GM19193 (cell line): Measurements from ENCODE around the gene SSTR3.

ENCODE experiments used
- POLR2A ChIP-seq: IDR thresholded peaks from 4 replicates; pipeline ENCODE4 v1.6.1; 2011; ENCODE audit not compliant: insufficient read depth, insufficient read length; ENCODE audit errors: extremely low read depth

The SSTR3 gene

DNA sequence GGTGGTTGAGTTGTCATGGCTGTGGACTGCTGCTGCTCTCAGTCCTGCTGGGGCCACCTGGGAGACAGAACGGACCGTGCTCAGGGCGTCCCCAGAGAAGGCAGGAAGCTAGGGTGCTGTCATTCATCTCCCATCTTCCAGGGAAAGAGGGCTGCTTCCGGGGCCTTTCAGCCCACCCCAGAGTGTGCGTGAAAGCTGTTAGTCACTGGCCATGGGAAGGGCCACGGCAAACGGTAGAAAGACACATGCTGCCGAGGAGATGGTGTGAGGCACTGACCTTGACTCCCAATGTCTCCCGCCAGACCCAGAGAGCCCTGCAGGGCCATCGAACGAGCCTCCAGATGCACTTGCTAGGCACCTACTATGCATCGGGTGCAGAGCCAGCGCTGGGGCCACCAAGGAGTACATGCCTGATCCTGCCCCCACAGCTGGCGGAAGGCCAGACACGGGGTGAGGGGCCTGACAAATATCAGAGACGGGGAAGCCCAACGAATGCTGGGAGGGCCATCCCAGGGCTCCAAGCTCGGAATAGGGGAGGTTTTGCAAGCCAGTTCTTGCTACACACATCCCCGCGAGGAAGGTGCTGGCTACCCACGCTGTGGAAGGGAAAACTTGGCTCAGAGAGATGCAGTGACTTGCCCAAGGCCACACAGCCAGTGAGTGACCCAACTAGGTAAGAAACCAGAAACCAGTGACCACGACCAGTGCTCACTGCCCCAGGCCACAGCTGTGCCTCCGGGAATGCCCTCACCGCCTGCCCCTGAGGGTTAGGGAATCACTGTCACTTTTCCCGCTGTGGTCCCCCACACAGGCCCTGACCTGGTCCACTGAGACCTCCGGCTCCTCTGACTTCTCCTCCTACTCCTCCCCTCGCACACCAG lies 21.7 kb upstream of the SSTR3 start:
- no peak for TF ChIP-seq POLR2A

GRCh38 chr22:37232140-37232998 lies 20.1 kb upstream of the SSTR3 start:
- TF ChIP-seq POLR2A = no peak

DNA sequence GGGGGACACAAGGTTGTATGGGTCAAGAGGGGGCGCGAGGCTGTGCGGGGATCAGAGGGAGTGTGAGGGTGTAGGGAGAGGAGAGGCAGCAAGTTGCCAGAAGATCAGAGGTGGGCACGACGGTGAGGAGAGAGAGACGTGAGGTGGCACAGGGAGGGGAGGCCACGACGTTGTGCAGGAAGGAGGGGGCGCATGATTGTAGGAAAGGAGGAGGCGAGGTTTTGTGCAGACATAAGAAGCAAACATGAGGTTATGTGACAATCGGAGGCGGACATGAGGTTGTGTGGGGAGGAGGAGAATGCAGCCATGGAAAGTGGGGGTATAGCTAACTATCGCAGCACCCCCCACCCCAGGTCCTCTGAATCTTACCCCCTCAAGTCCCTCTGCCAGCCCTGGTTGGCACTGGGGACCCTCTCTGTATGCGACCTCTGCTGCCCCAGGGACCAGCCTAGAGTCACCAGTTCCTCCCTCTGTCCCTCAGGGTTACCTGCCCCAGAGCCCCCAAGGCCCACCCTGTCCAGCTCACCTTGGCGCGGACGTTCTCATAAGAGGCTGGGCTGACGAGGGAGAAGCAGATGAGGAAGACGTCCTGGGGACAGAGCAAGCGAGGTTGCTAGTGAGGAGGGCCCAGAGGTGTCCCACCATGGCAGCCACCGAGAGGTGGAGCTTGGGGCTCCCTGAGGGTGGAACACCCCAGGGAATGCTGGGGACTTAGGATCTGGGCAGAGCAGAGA lies 19.3 kb upstream of the SSTR3 start:
- no peak for TF ChIP-seq POLR2A

DNA sequence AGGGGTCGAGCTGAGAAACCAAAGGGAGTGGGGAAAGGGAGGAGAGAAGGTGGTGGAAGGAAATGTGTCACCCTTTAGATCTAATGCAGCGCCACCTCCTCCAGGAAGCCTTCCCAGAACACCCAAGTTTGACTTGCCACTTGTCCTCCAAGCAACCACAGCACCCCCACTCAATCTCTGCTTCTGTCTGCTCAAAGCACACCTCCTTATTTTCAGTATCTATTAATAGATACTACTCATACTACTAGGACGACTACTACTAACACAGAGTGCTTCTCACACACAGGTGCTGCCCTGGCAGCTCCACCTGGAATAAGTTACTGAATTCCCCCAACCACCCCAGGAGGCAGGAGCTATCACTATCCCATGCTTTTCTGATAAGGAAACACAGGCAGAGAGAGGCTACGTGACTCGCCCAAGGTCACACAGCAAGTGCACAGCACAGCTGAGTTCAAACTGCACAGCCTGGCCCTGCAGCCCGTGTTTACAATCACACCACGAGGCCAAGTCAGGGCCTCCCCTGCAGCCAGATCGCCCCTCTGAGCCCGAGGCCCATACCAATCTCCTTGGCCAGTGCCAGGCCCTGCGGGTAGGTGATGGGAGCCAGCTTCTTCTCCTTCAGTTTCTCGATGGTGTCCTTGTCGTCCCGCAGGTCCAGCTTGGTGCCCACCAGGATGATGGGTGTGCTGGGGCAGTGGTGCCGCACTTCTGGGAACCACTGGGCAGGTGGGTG lies 18.6 kb upstream of the SSTR3 start:
- TF ChIP-seq POLR2A = peak; percentile 25

GRCh38 chr22:37229805-37230672 lies 17.8 kb upstream of the SSTR3 start:
- TF ChIP-seq POLR2A = no peak

DNA sequence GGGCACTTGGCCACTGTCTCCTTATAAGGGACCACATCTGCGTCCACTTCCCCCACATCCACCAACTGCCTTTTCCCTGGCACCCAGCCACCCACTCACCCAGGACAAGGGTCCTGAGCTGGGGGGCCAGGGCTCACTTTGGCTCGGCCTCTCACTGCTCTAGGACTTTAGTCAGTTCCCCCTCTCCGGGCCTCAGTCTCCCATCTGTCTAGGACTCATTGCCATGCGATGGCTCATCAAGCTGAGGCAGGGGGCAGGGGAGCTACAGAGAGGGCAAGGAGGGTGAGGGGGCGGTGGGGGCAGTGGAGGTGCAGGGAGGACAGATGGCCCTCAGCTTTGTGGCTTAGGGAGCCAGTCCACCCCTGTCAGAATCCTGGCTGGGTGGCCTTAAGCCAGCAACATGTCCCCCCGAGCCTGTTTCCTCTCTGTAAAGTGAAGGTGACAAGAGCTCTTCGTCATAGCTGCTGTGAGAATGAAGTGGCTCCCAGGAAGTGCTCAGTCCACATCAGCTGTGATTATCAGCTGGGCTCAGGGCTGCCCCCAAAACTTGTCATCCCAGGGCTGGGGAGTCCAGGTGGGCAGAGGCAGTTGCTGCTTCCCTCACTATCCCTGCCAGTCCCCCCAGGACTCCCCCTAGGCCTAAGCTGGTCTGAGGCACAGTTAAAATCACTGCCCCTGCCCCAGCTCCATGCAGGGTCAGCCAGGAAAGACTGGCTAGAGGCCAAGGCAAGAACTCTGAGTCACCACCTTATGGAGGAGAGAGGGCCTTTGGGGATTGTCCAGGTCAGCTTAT lies 16.9 kb upstream of the SSTR3 start:
- peak; percentile 21 for TF ChIP-seq POLR2A

DNA sequence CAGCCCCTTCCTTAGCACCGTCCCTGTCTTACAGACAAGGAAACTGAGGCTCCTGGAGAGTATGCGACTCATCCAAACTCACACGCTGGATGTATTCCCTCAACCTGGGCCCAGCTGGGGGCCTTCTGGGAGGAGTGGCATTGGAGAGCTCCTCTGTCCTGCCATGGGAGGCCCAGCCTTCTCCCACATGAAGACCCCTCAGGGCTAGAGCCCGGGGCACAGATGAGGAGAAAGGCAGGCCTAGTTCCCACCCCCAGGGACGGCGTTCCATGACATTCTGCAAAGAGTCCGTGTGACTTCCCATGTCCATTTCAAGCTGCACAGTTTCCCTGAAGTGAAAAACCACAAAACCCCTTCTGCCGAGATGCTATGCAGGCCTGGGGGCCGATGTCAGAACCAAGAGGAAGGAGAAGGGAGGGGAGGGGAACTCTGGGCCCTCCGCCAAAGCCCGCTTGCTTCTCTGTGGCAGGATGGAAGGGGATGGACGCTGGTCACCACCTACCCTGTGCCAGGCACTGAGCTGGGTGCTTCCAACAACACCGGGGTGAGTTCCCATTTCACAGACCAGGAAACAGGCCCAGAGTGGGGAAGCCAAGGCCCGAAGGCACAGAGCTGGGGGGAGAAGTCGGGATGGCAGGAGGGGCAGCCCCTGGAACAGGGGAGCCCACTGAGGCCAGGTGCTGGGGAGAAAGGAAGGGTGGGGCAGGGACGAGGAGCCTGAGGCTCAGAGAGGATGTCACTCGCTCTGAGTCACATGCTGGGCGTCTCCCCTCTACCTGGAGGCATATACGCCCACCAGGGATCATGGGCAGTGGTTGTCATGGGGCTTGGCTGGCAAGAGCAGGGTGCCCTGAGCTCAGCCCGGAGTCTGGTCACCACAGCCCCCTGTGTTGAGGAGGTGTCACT lies 16.1 kb upstream of the SSTR3 start:
- TF ChIP-seq POLR2A = peak; percentile 35

DNA sequence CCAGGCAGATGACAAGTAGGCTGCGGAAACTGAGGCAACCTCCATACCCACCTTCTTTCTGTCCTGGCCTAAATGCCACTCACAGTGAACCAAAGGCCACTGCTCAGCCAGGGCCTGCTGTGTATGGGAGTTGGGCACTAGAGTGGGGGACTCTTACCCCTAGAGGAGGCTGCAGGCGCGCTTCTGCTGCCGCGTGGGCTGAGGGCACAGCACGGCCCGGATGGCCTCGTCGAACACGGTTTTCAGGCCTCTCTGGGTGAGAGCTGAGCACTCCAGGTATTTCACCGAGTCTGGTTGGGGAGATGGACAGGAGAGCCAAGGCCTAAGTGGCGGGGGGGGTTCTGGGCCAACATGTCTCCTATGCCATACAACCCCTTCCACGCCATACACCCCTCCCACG lies 14.2 kb upstream of the SSTR3 start:
- TF ChIP-seq POLR2A = no peak

GRCh38 chr22:37226087-37226486 lies 13.8 kb upstream of the SSTR3 start:
- no peak for TF ChIP-seq POLR2A

- no peak for TF ChIP-seq POLR2A
Observed at GRCh38 chr22:37225481-37225880, 13.2 kb upstream of the SSTR3 start.

DNA sequence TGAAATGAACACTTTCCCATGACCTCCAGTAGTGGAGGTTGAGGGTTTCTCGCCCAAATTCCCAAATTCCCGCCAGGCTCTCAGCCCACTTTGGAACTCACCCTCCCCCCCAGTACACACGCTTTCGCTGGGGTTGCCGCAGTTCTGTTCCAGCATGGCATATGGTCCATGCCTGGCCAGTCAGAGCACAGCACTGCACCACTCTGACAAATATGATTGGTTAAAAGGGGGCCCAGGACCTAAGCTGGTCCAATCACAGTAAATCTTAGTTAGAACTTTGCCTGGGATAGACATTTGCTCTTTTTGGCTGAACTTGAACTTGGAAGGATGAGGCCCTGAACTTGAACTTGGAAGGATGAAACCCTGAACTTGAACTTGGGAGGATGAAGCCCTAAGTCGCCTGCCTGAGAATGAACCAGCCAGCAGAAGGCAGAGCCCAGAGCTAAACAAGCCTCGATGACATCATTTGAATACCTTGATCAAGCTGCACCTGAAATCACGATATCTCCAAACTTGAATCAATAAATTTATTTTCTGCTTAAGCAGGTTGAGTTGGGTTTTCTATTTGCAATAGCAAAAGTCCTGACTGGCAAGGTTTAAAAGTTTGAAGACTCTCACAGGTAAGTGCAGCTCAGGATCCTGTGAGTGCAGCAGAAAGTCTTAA lies 12.6 kb upstream of the SSTR3 start:
- TF ChIP-seq POLR2A = no peak
